Ovary (tissue), 9 donors: ENCODE measurements around the gene TRABD2B. TPM values are rescaled to one million over a fixed set of nuclear protein-coding genes. Genes with fewer than 3 reads are reported as not detected.

Experiments
- DNase-seq, 5 donors: peaks; one replicate each; pipeline ENCODE4 v3.0.0-alpha.2; 2019 to 2020
- H3K27ac ChIP-seq, 2 donors: fragments of 200-600 bp; one replicate each; pipeline versions ENCODE4 v1.5.1 to v1.8.0; 2019 to 2022
- H3K27me3 ChIP-seq: fragments of 200-600 bp; one replicate; pipeline ENCODE4 v1.8.0; 2022
- H3K36me3 ChIP-seq: fragments of 200-600 bp; sonication (generic); one replicate; pipeline ENCODE4 v1.5.1; 2019
- H3K4me1 ChIP-seq: one replicate; pipeline ENCODE4 v1.8.1; 2013; ENCODE audit warnings: mild to moderate bottlenecking, moderate library complexity; ENCODE audit not compliant: insufficient read depth
- H3K4me3 ChIP-seq: fragments of 200-600 bp; sonication (generic); one replicate; pipeline ENCODE4 v1.5.1; 2017
- H3K9me3 ChIP-seq, 2 donors: fragments of 200-600 bp in 1 of 2; sonication (generic) in 1 of 2; one replicate each; pipeline versions ENCODE4 v1.5.1 to v1.8.1; 2013 to 2019; ENCODE audit warnings: mild to moderate bottlenecking in 1 of 2, moderate library complexity in 1 of 2
- CTCF ChIP-seq, 3 donors: fragments of 450-650 bp in 2 of 3; fragments of 200-600 bp in 1 of 3; IDR thresholded peaks; one replicate each; pipeline versions ENCODE4 v1.5.1 to v1.8.0; 2016 to 2022; ENCODE audit warnings: antibody characterized with exemption in 3 of 3, mild to moderate bottlenecking in 1 of 3
- EP300 ChIP-seq: sonication (generic); formaldehyde crosslinking; IDR thresholded peaks from one replicate; pipeline ENCODE4 v1.6.1; 2017; ENCODE audit warnings: antibody characterized with exemption
- POLR2A ChIP-seq: fragments of 450-650 bp; IDR thresholded peaks from one replicate; pipeline ENCODE4 v1.6.1; 2017; ENCODE audit warnings: antibody characterized with exemption, mild to moderate bottlenecking, moderate library complexity
- WGBS, 3 donors: extraction: QIAGEN DNeasy Blood & Tissue Kit in 1 of 3; methylation state at CpG; one replicate each; pipeline versions ENCODE4 v1.1.5 to v1.1.7; 2013 to 2017; 5-methylcytosine and 5-hydroxymethylcytosine counted together
- intact Hi-C, 4 donors: fragments of 100-400 bp; cut with DNase I; formaldehyde crosslinking; loops; one replicate each; pipeline versions ENCODE4 v1.11.0 to v1.15.1; 2022 to 2023
- polyA plus RNA-seq, 2 donors: library from polyadenylated mRNA; stranded (reverse); fragments of 200-250 nt in 1 of 2; fragments of 350-450 nt in 1 of 2; fragmentation: Illumina TruSeq in 1 of 2; extraction: RNeasy Lipid Tissue Mini Kit (QIAGEN cat#74804) in 1 of 2; gene quantifications; one replicate each; pipeline ENCODE4 v1.2.3, GENCODE V29; 2013 to 2014
- total RNA-seq, 7 donors: library from RNA; depleted of rRNA in 2 of 7; stranded (reverse); fragments of >200 nt in 2 of 7; fragmentation: NEBNext Ultra II Directional in 3 of 7; extraction: Animal tissue kit (Norgen Biotek cat#: 25700) in 3 of 7; gene quantifications; one replicate each; pipeline versions ENCODE4 v1.1.0 to v1.2.4, GENCODE V29; 2016 to 2023
- donor health status: DM: no; HTN: no; CAD: no; lungs with moderate emphysema.
- donor health status: DM: no; HTN: no; CAD: no.
- donor health status: Bipolar disorder and iron deficiency.
- donor health status: DM: yes; HTN: yes; CAD: no.
- donor health status: DM: no; HTN: no; CAD: no.
- donor health status: DM: yes; HTN: yes; CAD: no.

TRABD2B gene
- total and polyA plus RNA-seq, 9 donors, result 0.18 to 1.6 (median 0.52) TPM

- no peak for DNase-seq
- TF ChIP-seq CTCF (IDR thresholded peaks at IDR 0.05) (no peak), EP300 (no peak), POLR2A (no peak)
- Histone ChIP-seq H3K27ac (no peak overlapping the region), H3K4me1 (no peaks in the 10 kb centered on the region), H3K4me3 (no peak overlapping the region), H3K36me3 (no peaks in the 10 kb centered on the region), H3K27me3 (no peaks in the 10 kb centered on the region), H3K9me3 (no peaks in the 10 kb centered on the region)
- intact Hi-C loops, result no loop called here
- WGBS, 3 donors, result 82 to 87% (median 84%) methylated on average over 11 of the region's 11 CpGs
Measured at GRCh38 chr1:47772960-47773682, 224.1 kb downstream of the TRABD2B start.

- DNase-seq, result no peak
- H3K4me3 ChIP-seq, result no peak overlapping the region
- WGBS, 3 donors, result 93 to 94% (median 94%) methylated on average over 11 of the region's 11 CpGs
- H3K36me3 ChIP-seq, result no peaks in the 10 kb centered on the region
- no peak overlapping the region for H3K27ac ChIP-seq
- no peaks in the 10 kb centered on the region for H3K4me1 ChIP-seq
- no peak for TF ChIP-seq EP300
- TF ChIP-seq POLR2A, result no peak
- H3K9me3 ChIP-seq, result no peaks in the 10 kb centered on the region
- H3K27me3 ChIP-seq, result no peaks in the 10 kb centered on the region
- intact Hi-C loops, result no loop called here
Measured at GRCh38 chr1:47772281-47772680, 224.9 kb downstream of the TRABD2B start.

GRCh38 chr1:47771751-47772150, 225.4 kb downstream of the TRABD2B start:
- H3K27ac ChIP-seq, result no peak overlapping the region
- no peak overlapping the region for H3K4me3 ChIP-seq
- H3K36me3 ChIP-seq, result no peaks in the 10 kb centered on the region
- H3K4me1 ChIP-seq, result no peaks in the 10 kb centered on the region
- intact Hi-C loops, result no loop called here
- TF ChIP-seq POLR2A (no peak), EP300 (no peak), CTCF (IDR thresholded peaks at IDR 0.05) (no peak)
- no peaks in the 10 kb centered on the region for H3K9me3 ChIP-seq
- 74 to 79% (median 74%) methylated on average over 13 of the region's 13 CpGs for WGBS, 3 donors
- no peak for DNase-seq
- H3K27me3 ChIP-seq, result no peaks in the 10 kb centered on the region

GRCh38 chr1:47769983-47770382, 227.2 kb downstream of the TRABD2B start:
- H3K4me1 ChIP-seq, result no peaks in the 10 kb centered on the region
- H3K27me3 ChIP-seq, result no peaks in the 10 kb centered on the region
- no peaks in the 10 kb centered on the region for H3K36me3 ChIP-seq
- H3K4me3 ChIP-seq, result no peak overlapping the region
- H3K27ac ChIP-seq, result no peak overlapping the region
- no peaks in the 10 kb centered on the region for H3K9me3 ChIP-seq
- 78 to 100% (median 84%) methylated on average over 4 of the region's 4 CpGs for WGBS, 3 donors
- TF ChIP-seq EP300, result no peak
- TF ChIP-seq POLR2A, result no peak
- no peak for DNase-seq
- intact Hi-C loops, result no loop called here

GRCh38 chr1:47769295-47769694, 227.9 kb downstream of the TRABD2B start:
- Histone ChIP-seq H3K4me1 (no peaks in the 10 kb centered on the region), H3K4me3 (no peak overlapping the region), H3K27me3 (no peaks in the 10 kb centered on the region), H3K27ac (no peak overlapping the region), H3K36me3 (no peaks in the 10 kb centered on the region), H3K9me3 (no peaks in the 10 kb centered on the region)
- WGBS, 3 donors, result 55 to 68% (median 56%) methylated on average over 3 of the region's 3 CpGs
- DNase-seq, result no peak
- TF ChIP-seq CTCF (IDR thresholded peaks at IDR 0.05) (no peak), POLR2A (no peak), EP300 (no peak)
- intact Hi-C loops, result no loop called here
